Measurements from ENCODE around the gene EIF3J.

The EIF3J gene

DNA sequence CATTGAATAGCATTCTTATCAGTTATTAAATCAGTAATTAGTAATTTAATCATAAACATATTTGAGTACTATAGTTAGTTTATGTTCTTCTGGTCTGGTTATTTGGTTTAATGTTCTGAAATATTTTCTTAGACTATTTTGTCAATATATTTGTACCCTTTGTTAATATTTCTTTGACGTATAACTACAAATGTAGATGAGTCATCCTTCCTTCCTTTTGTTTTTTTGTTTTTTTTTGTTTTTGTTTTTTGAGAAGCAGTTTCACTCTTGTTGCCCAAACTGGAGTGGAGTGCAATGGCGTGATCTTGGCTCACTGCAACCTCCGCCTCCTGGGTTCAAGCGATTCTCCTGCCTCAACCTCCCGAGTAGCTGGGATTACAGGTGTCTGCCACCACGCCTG is 17.4 kb upstream of the EIF3J start:
- H4K20me1 ChIP-seq (ENCODE audit: insufficient read depth, low read length), result no peaks in the 10 kb centered on the region
- H3K4me3 ChIP-seq (ENCODE audit: low read length), result no peak overlapping the region
- no peak overlapping the region for H3K27ac ChIP-seq (ENCODE audit: low read length)
- TF ChIP-seq, protein P1, sequence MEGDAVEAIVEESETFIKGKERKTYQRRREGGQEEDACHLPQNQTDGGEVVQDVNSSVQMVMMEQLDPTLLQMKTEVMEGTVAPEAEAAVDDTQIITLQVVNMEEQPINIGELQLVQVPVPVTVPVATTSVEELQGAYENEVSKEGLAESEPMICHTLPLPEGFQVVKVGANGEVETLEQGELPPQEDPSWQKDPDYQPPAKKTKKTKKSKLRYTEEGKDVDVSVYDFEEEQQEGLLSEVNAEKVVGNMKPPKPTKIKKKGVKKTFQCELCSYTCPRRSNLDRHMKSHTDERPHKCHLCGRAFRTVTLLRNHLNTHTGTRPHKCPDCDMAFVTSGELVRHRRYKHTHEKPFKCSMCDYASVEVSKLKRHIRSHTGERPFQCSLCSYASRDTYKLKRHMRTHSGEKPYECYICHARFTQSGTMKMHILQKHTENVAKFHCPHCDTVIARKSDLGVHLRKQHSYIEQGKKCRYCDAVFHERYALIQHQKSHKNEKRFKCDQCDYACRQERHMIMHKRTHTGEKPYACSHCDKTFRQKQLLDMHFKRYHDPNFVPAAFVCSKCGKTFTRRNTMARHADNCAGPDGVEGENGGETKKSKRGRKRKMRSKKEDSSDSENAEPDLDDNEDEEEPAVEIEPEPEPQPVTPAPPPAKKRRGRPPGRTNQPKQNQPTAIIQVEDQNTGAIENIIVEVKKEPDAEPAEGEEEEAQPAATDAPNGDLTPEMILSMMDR (IDR thresholded peaks at IDR 0.05; ENCODE audit: low read length), result no peak
- no peak for TF ChIP-seq EZH2 (optimal IDR thresholded peaks at IDR 0.05; ENCODE audit: low read depth, low read length)
- no peak for TF ChIP-seq EZH2phosphoT487 (IDR thresholded peaks at IDR 0.05; ENCODE audit: low read length)
- no peaks in the 10 kb centered on the region for H3K9me2 ChIP-seq (replicated peaks; ENCODE audit: insufficient read depth, low read length)
- no peak for DNase-seq
- H2AFZ ChIP-seq (ENCODE audit: low read length), result no peak overlapping the region
- H3K9me3 ChIP-seq (replicated peaks; ENCODE audit: insufficient read depth, low read length), result no peaks in the 10 kb centered on the region
- H3F3A ChIP-seq (ENCODE audit: insufficient read depth, low read length), result no peaks in the 10 kb centered on the region
- H3K4me1 ChIP-seq (ENCODE audit: low read length), result no peaks in the 10 kb centered on the region
- H3K79me2 ChIP-seq (ENCODE audit: low read length), result no peaks in the 10 kb centered on the region
- H3K4me2 ChIP-seq (ENCODE audit: low read depth, low read length), result no peak overlapping the region
- no peak overlapping the region for H3K9ac ChIP-seq (ENCODE audit: low read length)
- no peaks in the 10 kb centered on the region for H3K27me3 ChIP-seq (replicated peaks; ENCODE audit: insufficient read depth, low read length)
- peaks cover 3% of the 10 kb centered on the region; the same call in 1 of the 2 replicates for H3K36me3 ChIP-seq (replicated peaks; ENCODE audit: insufficient read depth, low read length)

DNA sequence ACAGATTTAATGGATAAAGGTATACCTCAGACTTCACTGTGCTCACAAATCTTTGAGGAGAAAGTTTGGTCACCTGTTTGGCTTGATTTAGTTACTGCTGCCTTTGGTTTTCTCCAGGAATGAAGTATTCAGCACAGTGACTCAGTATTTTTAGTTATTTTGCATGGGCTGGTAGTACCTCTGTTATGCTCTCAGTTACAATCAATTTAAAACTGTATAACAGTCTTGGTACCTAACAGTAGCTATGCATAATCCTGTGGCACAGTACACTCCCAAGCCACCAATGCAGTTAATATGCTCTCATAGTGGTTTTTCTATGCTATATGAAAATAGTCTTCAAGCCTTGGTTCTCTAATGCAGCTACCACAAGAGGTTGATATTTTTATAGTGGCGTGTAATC is 11.9 kb upstream of the EIF3J start:
- DNase-seq, result no peak
- H3K27ac ChIP-seq (ENCODE audit: low read length), result no peak overlapping the region
- H4K20me1 ChIP-seq (ENCODE audit: insufficient read depth, low read length), result no peaks in the 10 kb centered on the region
- H3K4me3 ChIP-seq (ENCODE audit: low read length), result no peak overlapping the region
- TF ChIP-seq EZH2 (optimal IDR thresholded peaks at IDR 0.05; ENCODE audit: low read depth, low read length) (no peak), EZH2phosphoT487 (IDR thresholded peaks at IDR 0.05; ENCODE audit: low read length) (no peak)
- TF ChIP-seq, protein P1 (IDR thresholded peaks at IDR 0.05; ENCODE audit: low read length), result no peak
- H3K4me1 ChIP-seq (ENCODE audit: low read length), result no peaks in the 10 kb centered on the region
- no peak overlapping the region for H3K9ac ChIP-seq (ENCODE audit: low read length)
- H3K9me3 ChIP-seq (replicated peaks; ENCODE audit: insufficient read depth, low read length), result no peaks in the 10 kb centered on the region
- no peaks in the 10 kb centered on the region; the same call in 1 of the 2 replicates for H3F3A ChIP-seq (ENCODE audit: insufficient read depth, low read length)
- no peaks in the 10 kb centered on the region for H3K9me2 ChIP-seq (replicated peaks; ENCODE audit: insufficient read depth, low read length)
- peaks cover 6% of the 10 kb centered on the region; the same call in 1 of the 2 replicates for H3K36me3 ChIP-seq (replicated peaks; ENCODE audit: insufficient read depth, low read length)
- no peak overlapping the region for H3K4me2 ChIP-seq (ENCODE audit: low read depth, low read length)
- no peaks in the 10 kb centered on the region for H3K27me3 ChIP-seq (replicated peaks; ENCODE audit: insufficient read depth, low read length)
- H3K79me2 ChIP-seq (ENCODE audit: low read length), result no peaks in the 10 kb centered on the region
- H2AFZ ChIP-seq (ENCODE audit: low read length), result no peak overlapping the region

DNA sequence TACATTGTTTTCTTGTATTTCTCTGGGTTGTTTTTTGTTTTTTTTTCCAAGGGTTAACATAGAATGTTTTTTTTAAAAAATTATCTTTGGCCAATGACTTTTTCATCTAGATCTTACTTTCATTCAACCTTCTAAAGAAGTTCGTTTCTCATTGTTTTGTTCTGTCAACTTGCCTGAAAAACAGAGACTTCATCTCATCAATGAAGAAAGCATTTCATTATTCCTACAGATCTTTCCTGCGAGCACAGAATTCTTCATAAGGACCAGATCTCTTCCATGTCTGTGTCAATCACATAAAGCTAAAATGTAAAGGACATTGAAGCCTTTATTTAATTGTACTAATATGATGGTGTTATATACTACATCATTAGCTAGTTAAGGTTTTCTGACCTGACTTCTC is 9.7 kb upstream of the EIF3J start:
- TF ChIP-seq EZH2 (optimal IDR thresholded peaks at IDR 0.05; ENCODE audit: low read depth, low read length) (no peak), EZH2phosphoT487 (IDR thresholded peaks at IDR 0.05; ENCODE audit: low read length) (no peak)
- TF ChIP-seq, protein P1 (IDR thresholded peaks at IDR 0.05; ENCODE audit: low read length), result no peak
- H3K4me3 ChIP-seq (ENCODE audit: low read length), result no peak overlapping the region
- no peaks in the 10 kb centered on the region for H3K79me2 ChIP-seq (ENCODE audit: low read length)
- H3K36me3 ChIP-seq (replicated peaks; ENCODE audit: insufficient read depth, low read length), result peaks cover 6% of the 10 kb centered on the region; the same call in 1 of the 2 replicates
- no peaks in the 10 kb centered on the region for H3K4me1 ChIP-seq (ENCODE audit: low read length)
- no peak overlapping the region for H2AFZ ChIP-seq (ENCODE audit: low read length)
- no peak overlapping the region for H3K9ac ChIP-seq (ENCODE audit: low read length)
- H3K27ac ChIP-seq (ENCODE audit: low read length), result no peak overlapping the region
- H3K27me3 ChIP-seq (replicated peaks; ENCODE audit: insufficient read depth, low read length), result no peaks in the 10 kb centered on the region
- no peaks in the 10 kb centered on the region; the same call in 1 of the 2 replicates for H3F3A ChIP-seq (ENCODE audit: insufficient read depth, low read length)
- no peak overlapping the region for H3K4me2 ChIP-seq (ENCODE audit: low read depth, low read length)
- H3K9me2 ChIP-seq (replicated peaks; ENCODE audit: insufficient read depth, low read length), result no peaks in the 10 kb centered on the region
- H4K20me1 ChIP-seq (ENCODE audit: insufficient read depth, low read length), result no peaks in the 10 kb centered on the region
- no peaks in the 10 kb centered on the region for H3K9me3 ChIP-seq (replicated peaks; ENCODE audit: insufficient read depth, low read length)
- DNase-seq, result no peak
